IMR-90 (cell line): ENCODE data around the gene RNFT2. TPM values are rescaled to one million over a fixed set of nuclear protein-coding genes. Genes with fewer than 3 reads are reported as not detected.

Experiments
- ATAC-seq: fragments of 200-7000 bp; cut with Tn5 transposase; 2 replicates; pipeline ENCODE4 v1.9.1; 2020; ENCODE audit warnings: low read depth, mild to moderate bottlenecking, moderate library complexity
- BruUV-seq: library from RNA; stranded (reverse); fragments of 400-500 nt; replicated peaks from 2 replicates; lab custom pipeline; 2021; lab: Mats Ljungman, UMichigan
- CTCF ChIA-PET: fragments of 300-600 bp; formaldehyde crosslinking; extraction: SDS; loops from one replicate; lab custom pipeline; 2021; ENCODE audit warnings: antibody characterized with exemption; lab: Yijun Ruan, JAX
- POLR2A ChIA-PET: fragments of 300-600 bp; sonication (Branson Sonifier 250); formaldehyde crosslinking; loops from one replicate; lab custom pipeline; 2022; ENCODE audit warnings: antibody characterized with exemption; ENCODE audit not compliant: unreplicated experiment; lab: Charles Lee
- DNase-seq: peaks from one replicate; pipeline ENCODE4 v3.0.0; 2013
- H2AFZ ChIP-seq: replicated peaks from 2 replicates; pipeline ENCODE3; 2013; ENCODE audit warnings: low read length, mild to moderate bottlenecking; ENCODE audit not compliant: poor library complexity
- H2AK5ac ChIP-seq: 2 replicates; pipeline ENCODE4 v1.6.1; 2013; ENCODE audit warnings: low read depth, low read length, inconsistent platforms
- H2AK9ac ChIP-seq: replicated peaks from 2 replicates; pipeline ENCODE3; 2013; ENCODE audit warnings: mild to moderate bottlenecking, low read depth, low read length, moderate library complexity; ENCODE audit not compliant: poor library complexity
- H2BK120ac ChIP-seq: 2 replicates; pipeline ENCODE4 v1.6.1; 2013; ENCODE audit warnings: low read depth, low read length, inconsistent platforms
- H2BK15ac ChIP-seq: 3 replicates; pipeline ENCODE4 v1.6.1; 2013; ENCODE audit warnings: low read depth, low read length, inconsistent platforms
- H2BK20ac ChIP-seq: 2 replicates; pipeline ENCODE4 v1.6.1; 2013; ENCODE audit warnings: low read depth, mild to moderate bottlenecking, inconsistent platforms, low read length, moderate library complexity
- H2BK5ac ChIP-seq: 2 replicates; pipeline ENCODE4 v1.6.1; 2013; ENCODE audit warnings: mild to moderate bottlenecking, low read depth, low read length, inconsistent platforms; ENCODE audit not compliant: poor library complexity, severe bottlenecking
- H3K14ac ChIP-seq: replicated peaks from 2 replicates; pipeline ENCODE4 v1.6.1; 2013; ENCODE audit warnings: low read depth, low read length, inconsistent platforms
- H3K18ac ChIP-seq: 2 replicates; pipeline ENCODE4 v1.6.1; 2013; ENCODE audit warnings: low read depth, low read length, control low read depth
- H3K23ac ChIP-seq: 2 replicates; pipeline ENCODE4 v1.6.1; 2013; ENCODE audit warnings: low read depth, low read length, inconsistent platforms
- H3K27ac ChIP-seq: 2 replicates; pipeline ENCODE4 v1.5.1; 2013; ENCODE audit warnings: mild to moderate bottlenecking, control low read depth, low read length; ENCODE audit not compliant: insufficient read depth
- H3K27me3 ChIP-seq: 2 replicates; pipeline ENCODE4 v1.6.1; 2013; ENCODE audit warnings: low read length; ENCODE audit not compliant: control insufficient read depth, insufficient read depth
- H3K36me3 ChIP-seq: 2 replicates; pipeline ENCODE4 v1.6.1; 2013; ENCODE audit warnings: low read length, mixed read lengths; ENCODE audit not compliant: control insufficient read depth, insufficient read depth
- H3K4ac ChIP-seq: 2 replicates; pipeline ENCODE4 v1.6.1; 2013; ENCODE audit warnings: low read depth, low read length, inconsistent platforms
- H3K4me1 ChIP-seq: 2 replicates; pipeline ENCODE4 v1.6.1; 2013; ENCODE audit warnings: low read length, mixed read lengths; ENCODE audit not compliant: control insufficient read depth, insufficient read depth
- H3K4me2 ChIP-seq: 2 replicates; pipeline ENCODE4 v1.6.1; 2013; ENCODE audit warnings: low read depth, mild to moderate bottlenecking, control low read depth, low read length, moderate library complexity
- H3K4me3 ChIP-seq: 2 replicates; pipeline ENCODE4 v1.5.1; 2013; ENCODE audit warnings: low read depth, mild to moderate bottlenecking, control low read depth, low read length, moderate library complexity; ENCODE audit not compliant: insufficient read depth
- H3K56ac ChIP-seq: 2 replicates; pipeline ENCODE4 v1.6.1; 2013; ENCODE audit warnings: low read length, inconsistent platforms; ENCODE audit not compliant: insufficient read depth; ENCODE audit errors: extremely low read depth
- H3K79me1 ChIP-seq, 2 experiments: 2 replicates each; pipeline ENCODE4 v1.6.1; 2013; ENCODE audit warnings: low read length in 2 of 2, inconsistent platforms in 1 of 2, low read depth in 1 of 2
- H3K9ac ChIP-seq: 2 replicates; pipeline ENCODE4 v1.6.1; 2013; ENCODE audit warnings: low read depth, low read length, control low read depth
- H3K9me1 ChIP-seq: 2 replicates; pipeline ENCODE4 v1.6.1; 2013; ENCODE audit warnings: low read length, inconsistent platforms; ENCODE audit not compliant: insufficient read depth
- H3K9me3 ChIP-seq: 2 replicates; pipeline ENCODE4 v1.6.1; 2013; ENCODE audit warnings: low read length; ENCODE audit not compliant: control insufficient read depth, insufficient read depth
- H4K20me1 ChIP-seq: 2 replicates; pipeline ENCODE4 v1.6.1; 2013; ENCODE audit warnings: low read length, inconsistent platforms; ENCODE audit not compliant: insufficient read depth
- H4K5ac ChIP-seq: 2 replicates; pipeline ENCODE4 v1.6.1; 2013; ENCODE audit warnings: mild to moderate bottlenecking, low read depth, low read length, control low read depth
- H4K8ac ChIP-seq, 2 experiments: 2 replicates each; pipeline ENCODE4 v1.6.1; 2013; ENCODE audit warnings: low read depth in 2 of 2, low read length in 2 of 2, control low read depth in 1 of 2, inconsistent platforms in 1 of 2
- H4K91ac ChIP-seq: 2 replicates; pipeline ENCODE4 v1.6.1; 2013; ENCODE audit warnings: low read depth, low read length, inconsistent platforms; ENCODE audit not compliant: insufficient read depth
- BHLHE40 ChIP-seq: fragments of 150-350 bp; IDR thresholded peaks from 2 replicates; pipeline ENCODE4 v1.6.1; 2016; ENCODE audit warnings: mild to moderate bottlenecking, low read depth, low read length
- CEBPB ChIP-seq: IDR thresholded peaks from 2 replicates; pipeline ENCODE4 v1.6.1; 2012; ENCODE audit warnings: low read depth, low read length, improper control_type of control experiment
- FOS ChIP-seq: fragments of 150-350 bp; IDR thresholded peaks from 2 replicates; pipeline ENCODE4 v1.6.1; 2016; ENCODE audit warnings: low read depth, low read length
- RFX5 ChIP-seq: IDR thresholded peaks from 2 replicates; pipeline ENCODE4 v1.8.0; 2012; ENCODE audit warnings: low read depth, mild to moderate bottlenecking, low read length, moderate library complexity
- WGBS, 2 experiments: methylation state at CpG; one replicate each; pipeline versions ENCODE4 v1.1.5 to v1.1.7; 2013; ENCODE audit warnings: missing lambda C conversion rate in 2 of 2; ENCODE audit not compliant: insufficient read length in 1 of 2; ENCODE audit errors: extremely low coverage in 2 of 2; 5-methylcytosine and 5-hydroxymethylcytosine counted together
- dilution Hi-C: fragments of 300-500 bp; cut with HindIII; formaldehyde crosslinking; loops from one replicate; pipeline ENCODE4 v1.14.3; 2018; ENCODE audit warnings: low sequenced_read_pairs; ENCODE audit not compliant: unreplicated experiment
- in situ Hi-C: fragments of 300-500 bp; cut with MboI; formaldehyde crosslinking; loops from 3 replicates; pipeline ENCODE4 v1.14.3; 2019; ENCODE audit warnings: low sequenced_read_pairs, inconsistent platforms, mixed read lengths
- intact Hi-C: fragments of 100-400 bp; cut with micrococcal nuclease; formaldehyde crosslinking; loops from 2 replicates; pipeline ENCODE4 v1.10.0; 2022
- polyA plus RNA-seq, 3 experiments: library from polyadenylated mRNA; depleted of rRNA; stranded (reverse); fragments of >200 nt; gene quantifications; 2 replicates each; pipeline ENCODE4 v1.2.3, GENCODE V29; 2012; ENCODE audit warnings: low replicate concordance in 1 of 3
- total RNA-seq: library from RNA; depleted of rRNA; stranded (reverse); fragments of >200 nt; gene quantifications from 2 replicates; pipeline ENCODE4 v1.2.3, GENCODE V29; 2012

The RNFT2 gene
- total and polyA plus RNA-seq, 2 of the 4 experiments (the other 2 are of a cell fraction): 1.6 to 2.3 TPM

DNA sequence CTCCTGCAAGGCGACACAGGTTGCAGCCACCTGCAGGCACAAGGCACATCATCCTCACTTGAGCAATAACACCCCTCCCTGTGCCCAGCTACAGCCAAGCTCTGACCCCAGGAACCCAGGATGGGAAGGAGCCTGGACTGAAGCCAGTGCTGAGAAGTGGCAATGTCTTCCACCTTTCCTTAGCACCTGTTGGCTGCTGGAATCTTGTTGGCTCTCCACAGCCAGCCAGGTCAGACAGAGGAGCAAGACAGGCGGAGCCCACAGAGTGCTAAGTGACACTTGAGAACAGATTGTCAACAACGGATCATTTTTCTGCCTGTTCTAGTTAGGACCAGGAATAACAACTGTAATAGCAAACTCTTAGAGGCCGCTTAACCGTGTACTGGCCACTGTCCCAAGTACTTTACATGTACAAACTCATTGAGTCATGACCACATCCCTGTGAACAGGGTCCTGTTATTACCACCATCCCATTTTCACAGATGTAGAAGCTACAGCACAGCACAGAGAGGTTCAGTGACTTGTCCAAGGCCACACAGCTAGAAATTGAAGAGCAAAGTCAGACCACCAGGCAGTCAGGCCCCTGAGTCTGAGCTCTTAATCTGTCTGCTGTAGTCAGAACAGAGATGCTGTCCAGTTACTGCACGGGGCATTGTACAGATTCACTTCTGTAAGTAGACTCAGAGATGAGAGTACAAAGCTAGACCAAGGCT is 45.6 kb downstream of the RNFT2 start:
- no peak overlapping the region for H3K56ac ChIP-seq
- H3K36me3 ChIP-seq: no peaks in the 10 kb centered on the region
- H3K14ac ChIP-seq: no peak overlapping the region
- H4K91ac ChIP-seq: no peak overlapping the region
- no peak overlapping the region for H3K4ac ChIP-seq
- dilution Hi-C loops (no loop called here), intact Hi-C loops (no loop called here), in situ Hi-C loops (no loop called here)
- CTCF ChIA-PET: interaction anchor here (0.7 kb wide), 1 partner anchor 8 kb away, joined by 3 read pairs; no protein-coding TSS in a partner anchor
- H2AFZ ChIP-seq: no peak overlapping the region
- H4K5ac ChIP-seq: no peak overlapping the region
- H2AK9ac ChIP-seq: no peak overlapping the region
- no peak overlapping the region for H2BK20ac ChIP-seq
- H3K4me3 ChIP-seq: no peak overlapping the region
- POLR2A ChIA-PET: interaction anchor here (0.5 kb wide), 1 partner anchor 242 kb away, joined by 6 read pairs; no protein-coding TSS in a partner anchor
- TF ChIP-seq RFX5 (no peak), BHLHE40 (no peak), FOS (no peak), CEBPB (no peak)
- no peak overlapping the region for H3K4me2 ChIP-seq
- no peaks in the 10 kb centered on the region for H3K79me1 ChIP-seq
- WGBS, 2 experiments: 86% methylated on average over 5 of the region's 6 CpGs; no CpG with 5 or more reads in 1 of the 2 experiments
- no peak overlapping the region for H4K8ac ChIP-seq
- H3K9ac ChIP-seq: no peak overlapping the region
- H3K23ac ChIP-seq: no peak overlapping the region
- no peaks in the 10 kb centered on the region; the same call in 1 of the 2 replicates for H3K9me1 ChIP-seq
- no peaks in the 10 kb centered on the region for H3K27me3 ChIP-seq
- ATAC-seq (no peak), DNase-seq (no peak)
- no peak overlapping the region for H2BK15ac ChIP-seq
- BruUV-seq: no TSS peak
- no peaks in the 10 kb centered on the region for H3K4me1 ChIP-seq
- H4K20me1 ChIP-seq: no peaks in the 10 kb centered on the region
- no peak overlapping the region for H2AK5ac ChIP-seq
- H2BK5ac ChIP-seq: no peak overlapping the region
- H2BK120ac ChIP-seq: no peak overlapping the region
- no peak overlapping the region for H3K18ac ChIP-seq
- no peak overlapping the region for H3K27ac ChIP-seq
- H3K9me3 ChIP-seq: no peaks in the 10 kb centered on the region
